HUDEP-2 (cell line): ENCODE data around the gene TRNAU1AP.

Experiments
- DNase-seq, 76 experiments: peaks; one replicate each; lab custom pipeline; 2025; ENCODE audit not compliant: unreplicated experiment in 76 of 76; lab: John Stamatoyannopoulos, UW

The TRNAU1AP gene

DNA sequence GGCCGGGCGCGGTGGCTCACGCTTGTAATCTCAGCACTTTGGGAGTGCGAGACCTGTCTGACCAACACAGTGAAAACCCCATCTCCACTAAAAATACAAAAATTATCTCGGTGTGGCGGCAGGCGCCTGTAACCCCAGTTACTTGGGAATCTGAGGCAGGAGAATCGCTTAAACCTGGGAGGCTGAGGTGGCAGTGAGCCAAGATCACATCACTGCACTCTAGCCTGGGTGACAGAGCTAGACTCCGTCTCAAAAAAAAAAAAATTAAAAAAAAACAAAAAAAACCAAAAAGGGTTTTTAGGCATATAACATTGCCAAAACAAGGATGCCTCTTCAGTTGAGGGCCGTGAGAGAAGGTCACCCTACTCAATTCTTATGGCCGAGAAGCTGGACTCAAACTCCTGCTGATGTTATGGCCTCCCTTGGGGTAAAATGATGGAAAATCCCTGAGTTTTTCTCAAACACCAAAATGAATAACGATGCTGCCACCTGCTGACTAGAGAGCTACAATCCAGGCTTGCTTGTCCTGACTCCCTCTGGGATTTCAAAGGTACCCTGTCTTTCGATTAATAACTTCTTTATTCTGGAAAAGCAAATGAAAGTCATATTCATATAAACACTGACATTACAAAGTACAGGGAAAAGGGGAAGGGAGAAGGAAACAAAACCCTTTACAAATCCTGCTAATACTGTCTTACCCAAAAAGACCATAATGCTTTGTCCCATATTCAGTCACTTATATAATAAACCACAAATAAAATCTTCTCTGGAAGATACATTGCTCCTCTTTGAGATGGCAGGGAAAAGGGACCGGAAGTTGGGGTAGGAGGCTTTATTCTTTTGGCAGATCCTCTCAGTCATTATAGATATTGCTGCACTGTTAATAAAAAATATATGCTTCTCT lies 49.9 kb downstream of the TRNAU1AP start:
- peak in 45 of 76 experiments; percentile 3 to 63 (median 34) for DNase-seq

DNA sequence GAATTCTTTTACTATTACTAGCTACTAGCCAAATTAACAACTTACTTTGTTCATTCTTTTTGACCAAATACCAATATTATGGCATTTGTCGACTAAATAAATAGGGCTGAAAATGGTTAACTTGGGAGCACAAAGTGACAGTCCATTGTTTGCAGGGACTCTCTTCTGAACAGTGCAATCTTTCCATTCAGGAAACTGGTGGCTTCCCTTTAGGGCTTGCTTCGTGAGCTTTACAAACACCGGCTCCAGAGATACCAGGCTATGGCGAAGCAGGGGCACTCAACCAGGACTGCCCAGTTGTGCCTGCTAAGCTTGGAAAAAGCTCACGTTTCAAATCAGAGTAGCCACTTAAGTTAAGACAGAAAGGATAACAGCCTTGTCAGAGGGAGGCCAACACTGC lies 51.5 kb downstream of the TRNAU1AP start:
- DNase-seq: no peak

DNA sequence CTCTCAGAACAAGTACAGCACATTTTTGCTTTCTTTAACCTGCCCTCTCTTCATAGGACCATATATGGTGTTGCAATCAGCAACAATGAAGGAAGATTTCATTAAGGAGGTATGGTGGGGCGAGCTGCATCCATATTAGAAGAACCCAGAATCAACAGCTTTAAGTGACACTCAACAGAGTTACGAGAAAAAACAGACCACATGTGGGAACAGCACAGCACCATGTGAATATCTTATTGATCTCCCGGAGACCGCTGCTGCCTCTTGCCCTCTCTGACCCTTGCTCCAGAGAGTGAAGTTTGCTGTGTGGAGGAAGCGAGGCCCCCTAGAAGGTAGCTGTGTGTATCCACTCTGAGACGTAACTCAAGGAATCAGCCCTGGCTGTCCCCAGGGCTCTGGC lies 52.1 kb downstream of the TRNAU1AP start:
- no peak for DNase-seq

DNA sequence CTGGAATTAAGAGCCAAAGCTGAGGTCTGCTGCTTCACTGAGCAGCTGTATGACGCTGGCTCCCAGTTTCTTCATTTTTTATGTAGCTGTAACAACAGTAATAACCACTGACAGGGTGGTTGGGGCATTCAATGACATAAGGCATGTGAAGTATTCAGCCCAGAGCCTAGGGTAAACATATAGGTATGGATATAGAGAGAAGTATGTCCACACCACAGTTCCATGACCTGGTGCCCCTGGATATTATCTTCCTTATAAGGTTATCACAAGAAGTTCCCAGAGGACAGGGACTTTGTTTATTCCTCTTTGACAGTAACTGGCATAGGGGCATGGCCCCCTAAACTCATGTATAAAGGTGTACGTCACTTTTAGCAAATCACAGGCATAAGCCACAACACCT lies 53.9 kb downstream of the TRNAU1AP start:
- DNase-seq: no peak

DNA sequence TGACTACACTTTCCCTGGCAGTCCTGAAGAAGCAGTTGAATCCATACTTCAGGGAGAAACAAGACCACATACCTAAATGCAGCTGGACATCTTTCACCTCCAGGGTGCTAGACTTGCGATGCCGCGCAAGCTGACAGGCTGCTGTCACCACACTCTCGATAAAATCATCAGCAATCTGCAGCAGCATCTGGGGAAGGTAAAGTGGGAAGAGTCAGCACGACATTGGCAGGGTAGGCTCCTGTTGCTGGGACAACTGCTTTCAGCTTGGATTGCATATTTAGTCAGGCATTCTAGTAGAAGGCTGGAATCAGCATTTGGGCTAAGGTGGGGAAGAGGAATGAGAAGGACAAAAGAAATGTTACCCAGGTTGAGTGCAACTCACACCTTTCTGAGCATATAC lies 60.3 kb downstream of the TRNAU1AP start:
- no peak for DNase-seq
